Loucy (cell line): Measurements from ENCODE around the gene PMEPA1.
A peak's percentile ranks its signal among the peaks of the same experiment; 100 is the strongest.

Source experiments
- H2AFZ ChIP-seq: fragments of 200-600 bp; sonication (generic); 2 replicates; pipeline ENCODE4 v1.6.0; 2016; ENCODE audit warnings: antibody characterized with exemption, mild to moderate bottlenecking, low read length, moderate library complexity
- H3F3A ChIP-seq: fragments of 200-600 bp; 2 replicates; pipeline ENCODE4 v1.6.0; 2016; ENCODE audit warnings: antibody characterized with exemption, low read depth, mild to moderate bottlenecking
- H3K27me3 ChIP-seq: fragments of 200-600 bp; sonication (generic); 2 replicates; pipeline ENCODE4 v1.6.1; 2014; ENCODE audit warnings: low read length, mild to moderate bottlenecking; ENCODE audit not compliant: insufficient read depth, poor library complexity, severe bottlenecking
- H3K36me3 ChIP-seq: fragments of 200-600 bp; sonication (generic); 2 replicates; pipeline ENCODE4 v1.6.1; 2016; ENCODE audit warnings: low read length; ENCODE audit not compliant: insufficient read depth
- H3K4me1 ChIP-seq: fragments of 200-600 bp; sonication (generic); 2 replicates; pipeline ENCODE4 v1.5.1; 2014; ENCODE audit warnings: low read length, mild to moderate bottlenecking; ENCODE audit not compliant: insufficient read depth, poor library complexity, severe bottlenecking
- H3K4me2 ChIP-seq: fragments of 200-600 bp; sonication (generic); 2 replicates; pipeline ENCODE4 v1.6.0; 2014; ENCODE audit warnings: antibody characterized with exemption, low read length, low read depth, mild to moderate bottlenecking; ENCODE audit not compliant: poor library complexity, severe bottlenecking
- H3K4me3 ChIP-seq: fragments of 200-600 bp; sonication (generic); 2 replicates; pipeline ENCODE4 v1.5.1; 2014; ENCODE audit warnings: low read length, mild to moderate bottlenecking, mixed read lengths; ENCODE audit not compliant: poor library complexity, severe bottlenecking
- H3K79me2 ChIP-seq: fragments of 200-600 bp; sonication (generic); 2 replicates; pipeline ENCODE4 v1.6.1; 2014; ENCODE audit warnings: low read length; ENCODE audit not compliant: insufficient read depth
- H3K9ac ChIP-seq: fragments of 200-600 bp; sonication (generic); 2 replicates; pipeline ENCODE4 v1.6.0; 2014; ENCODE audit warnings: mild to moderate bottlenecking, low read depth, low read length, moderate library complexity; ENCODE audit not compliant: poor library complexity, severe bottlenecking
- H3K9me2 ChIP-seq: fragments of 200-600 bp; sonication (generic); replicated peaks from 2 replicates; pipeline ENCODE4 v1.6.1; 2016; ENCODE audit warnings: low read depth, low read length, mixed read lengths
- H3K9me3 ChIP-seq: fragments of 200-600 bp; sonication (generic); 2 replicates; pipeline ENCODE4 v1.6.1; 2014; ENCODE audit warnings: mild to moderate bottlenecking, antibody characterized with exemption, low read length, low read depth; ENCODE audit not compliant: insufficient read depth
- H4K20me1 ChIP-seq: fragments of 200-600 bp; sonication (generic); 2 replicates; pipeline ENCODE4 v1.6.0; 2014; ENCODE audit warnings: antibody characterized with exemption, low read length, mild to moderate bottlenecking; ENCODE audit not compliant: insufficient read depth, poor library complexity, severe bottlenecking
- EZH2phosphoT487 ChIP-seq: fragments of 200-600 bp; IDR thresholded peaks from 2 replicates; pipeline ENCODE4 v1.6.1; 2018; ENCODE audit warnings: antibody characterized with exemption, mild to moderate bottlenecking, moderate library complexity, borderline replicate concordance
- TF ChIP-seq, protein P1 (sequence below): fragments of 200-600 bp; sonication (generic); conservative IDR thresholded peaks from 2 replicates; pipeline ENCODE4 v1.5.1; 2014; ENCODE audit warnings: mild to moderate bottlenecking, antibody characterized with exemption, low read length

PMEPA1 gene

DNA sequence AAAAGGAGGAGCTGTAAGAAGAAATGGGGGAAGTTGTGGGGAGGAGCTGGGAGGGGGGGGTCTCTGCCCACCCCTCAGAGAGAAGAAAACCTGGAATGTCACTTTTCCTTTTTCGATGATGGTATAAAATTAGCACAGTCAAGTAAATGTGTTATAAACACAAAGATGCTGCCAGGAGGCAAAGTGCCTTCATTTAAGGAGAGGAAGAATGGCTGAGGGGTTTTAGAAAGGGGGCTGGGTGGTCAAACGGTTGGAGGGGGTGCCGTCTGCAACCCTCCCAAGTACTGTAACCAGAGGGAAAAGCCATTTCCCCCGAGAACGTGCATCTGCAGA lies 25.0 kb downstream of the PMEPA1 start:
- peaks cover 83% of the 10 kb centered on the region for H3K4me1 ChIP-seq
- H3K9me3 ChIP-seq, result no peaks in the 10 kb centered on the region
- peak overlapping the region; percentile 48; the same call in 1 of the 2 replicates for H2AFZ ChIP-seq
- no peaks in the 10 kb centered on the region for H4K20me1 ChIP-seq
- H3K36me3 ChIP-seq, result no peaks in the 10 kb centered on the region
- peak overlapping the region; percentile 51 for H3K9ac ChIP-seq
- TF ChIP-seq, protein P1, sequence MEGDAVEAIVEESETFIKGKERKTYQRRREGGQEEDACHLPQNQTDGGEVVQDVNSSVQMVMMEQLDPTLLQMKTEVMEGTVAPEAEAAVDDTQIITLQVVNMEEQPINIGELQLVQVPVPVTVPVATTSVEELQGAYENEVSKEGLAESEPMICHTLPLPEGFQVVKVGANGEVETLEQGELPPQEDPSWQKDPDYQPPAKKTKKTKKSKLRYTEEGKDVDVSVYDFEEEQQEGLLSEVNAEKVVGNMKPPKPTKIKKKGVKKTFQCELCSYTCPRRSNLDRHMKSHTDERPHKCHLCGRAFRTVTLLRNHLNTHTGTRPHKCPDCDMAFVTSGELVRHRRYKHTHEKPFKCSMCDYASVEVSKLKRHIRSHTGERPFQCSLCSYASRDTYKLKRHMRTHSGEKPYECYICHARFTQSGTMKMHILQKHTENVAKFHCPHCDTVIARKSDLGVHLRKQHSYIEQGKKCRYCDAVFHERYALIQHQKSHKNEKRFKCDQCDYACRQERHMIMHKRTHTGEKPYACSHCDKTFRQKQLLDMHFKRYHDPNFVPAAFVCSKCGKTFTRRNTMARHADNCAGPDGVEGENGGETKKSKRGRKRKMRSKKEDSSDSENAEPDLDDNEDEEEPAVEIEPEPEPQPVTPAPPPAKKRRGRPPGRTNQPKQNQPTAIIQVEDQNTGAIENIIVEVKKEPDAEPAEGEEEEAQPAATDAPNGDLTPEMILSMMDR, result no peak
- TF ChIP-seq EZH2phosphoT487, result no peak
- H3F3A ChIP-seq, result no peaks in the 10 kb centered on the region; the same call in 1 of the 2 replicates
- peak overlapping the region; percentile 53 for H3K4me3 ChIP-seq
- no peaks in the 10 kb centered on the region for H3K27me3 ChIP-seq
- H3K79me2 ChIP-seq, result peaks cover 34% of the 10 kb centered on the region
- peak overlapping the region; percentile 54 for H3K4me2 ChIP-seq
- no peaks in the 10 kb centered on the region for H3K9me2 ChIP-seq

DNA sequence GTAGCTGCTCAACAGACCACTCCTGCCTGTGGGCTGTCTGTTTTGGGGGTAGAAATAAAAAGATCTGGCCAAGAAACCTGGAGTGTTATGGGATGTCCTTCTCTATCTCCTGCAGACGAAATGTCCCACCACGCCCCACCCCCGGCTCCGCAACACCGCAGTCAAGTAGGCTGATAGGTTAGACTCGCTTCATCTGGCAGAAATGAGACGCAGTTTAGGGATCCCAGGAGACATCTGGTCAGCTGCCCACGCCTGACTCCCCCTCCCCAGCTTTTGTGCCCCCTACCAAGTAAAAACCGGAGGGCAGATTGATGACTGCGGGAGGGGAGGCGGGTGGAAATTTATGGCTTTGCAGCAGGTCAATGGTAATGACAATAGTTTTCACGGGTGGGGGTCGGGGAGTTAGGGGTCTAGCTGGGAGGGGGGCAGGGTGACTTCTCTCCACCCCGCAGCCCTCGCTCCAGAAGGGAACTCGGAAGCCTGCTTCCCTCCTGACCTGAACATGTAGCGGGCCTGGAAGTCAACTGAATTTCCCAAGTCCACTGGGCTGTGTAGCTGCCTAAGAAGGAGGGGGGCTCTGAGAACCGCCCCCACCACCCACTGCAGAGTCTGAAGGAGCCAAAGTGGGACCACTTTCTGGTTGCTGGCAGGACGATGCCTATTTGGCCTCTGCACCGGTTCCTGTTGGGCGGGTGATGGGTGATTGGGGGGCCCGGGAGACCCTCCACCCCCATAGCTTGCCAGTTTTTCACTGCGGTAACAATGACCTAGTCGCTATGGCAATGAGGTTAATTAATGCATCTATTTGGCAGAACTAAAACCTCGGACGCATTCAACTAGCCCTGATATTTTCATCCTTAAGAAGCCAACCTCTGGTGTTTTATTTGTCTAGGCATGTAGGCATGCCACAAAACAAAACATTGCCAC lies 25.7 kb downstream of the PMEPA1 start:
- H3K4me1 ChIP-seq, result peaks cover 83% of the 10 kb centered on the region
- H4K20me1 ChIP-seq, result no peaks in the 10 kb centered on the region
- H2AFZ ChIP-seq, result no peak overlapping the region
- peak overlapping the region; percentile 51 for H3K9ac ChIP-seq
- no peaks in the 10 kb centered on the region for H3K36me3 ChIP-seq
- peak overlapping the region; percentile 53 for H3K4me3 ChIP-seq
- TF ChIP-seq, protein P1, result no peak
- no peak for TF ChIP-seq EZH2phosphoT487
- H3K9me3 ChIP-seq, result no peaks in the 10 kb centered on the region
- H3F3A ChIP-seq, result no peaks in the 10 kb centered on the region; the same call in 1 of the 2 replicates
- peak overlapping the region; percentile 54 for H3K4me2 ChIP-seq
- no peaks in the 10 kb centered on the region for H3K9me2 ChIP-seq
- H3K27me3 ChIP-seq, result no peaks in the 10 kb centered on the region
- peaks cover 32% of the 10 kb centered on the region for H3K79me2 ChIP-seq

DNA sequence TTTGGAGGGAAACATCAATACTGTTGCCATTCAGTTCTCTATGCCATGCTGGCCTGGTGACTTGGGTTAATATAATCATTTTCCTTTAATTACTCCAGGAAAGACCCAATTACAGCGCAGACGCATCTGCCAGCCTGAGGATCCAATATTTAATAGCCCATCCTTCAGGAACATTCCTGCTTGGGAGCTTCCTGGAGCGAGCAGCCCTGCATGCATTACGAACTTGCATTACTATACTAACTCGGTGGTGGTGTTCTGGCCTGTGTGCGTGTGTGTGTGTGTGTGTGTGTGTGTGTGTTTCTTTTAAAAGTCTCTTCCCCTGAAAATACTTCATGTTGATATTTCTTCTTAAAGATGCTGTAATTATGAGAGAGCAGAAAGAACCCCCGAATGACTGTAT lies 26.5 kb downstream of the PMEPA1 start:
- no peaks in the 10 kb centered on the region; the same call in 1 of the 2 replicates for H3F3A ChIP-seq
- no peak overlapping the region for H3K9ac ChIP-seq
- no peaks in the 10 kb centered on the region for H3K9me2 ChIP-seq
- TF ChIP-seq, protein P1, result no peak
- TF ChIP-seq EZH2phosphoT487, result no peak
- H4K20me1 ChIP-seq, result no peaks in the 10 kb centered on the region
- no peaks in the 10 kb centered on the region for H3K27me3 ChIP-seq
- no peak overlapping the region for H2AFZ ChIP-seq
- H3K4me2 ChIP-seq, result no peak overlapping the region
- H3K4me3 ChIP-seq, result no peak overlapping the region
- no peaks in the 10 kb centered on the region for H3K9me3 ChIP-seq
- H3K36me3 ChIP-seq, result no peaks in the 10 kb centered on the region
- peaks cover 80% of the 10 kb centered on the region for H3K4me1 ChIP-seq
- H3K79me2 ChIP-seq, result peaks cover 32% of the 10 kb centered on the region
